Fibroblast of villous mesenchyme (primary cell): ENCODE data around the gene MYO5A. TPM values are rescaled to one million over a fixed set of nuclear protein-coding genes. Genes with fewer than 3 reads are reported as not detected.

Experiments
- DNase-seq: peaks from one replicate; pipeline ENCODE4 v3.0.0-alpha.2; 2010; ENCODE audit warnings: low read depth
- H3K4me3 ChIP-seq: 2 replicates; pipeline ENCODE4 v1.5.1; 2011; ENCODE audit warnings: low read depth, mild to moderate bottlenecking, low read length
- CTCF ChIP-seq: IDR thresholded peaks from 2 replicates; pipeline ENCODE4 v1.5.1; 2012; ENCODE audit warnings: low read depth, mild to moderate bottlenecking, low read length; ENCODE audit not compliant: insufficient read depth
- total RNA-seq: library from RNA; depleted of rRNA; stranded (reverse); fragments of >200 nt; gene quantifications from 2 replicates; pipeline ENCODE4 v1.2.3, GENCODE V29; 2012

MYO5A gene
- total RNA-seq, 1 donor = 53.1 TPM

- no peak overlapping the region for H3K4me3 ChIP-seq
- no peak for TF ChIP-seq CTCF
Observed at GRCh38 chr15:52382647-52383046, 146.0 kb downstream of the MYO5A start.

DNA sequence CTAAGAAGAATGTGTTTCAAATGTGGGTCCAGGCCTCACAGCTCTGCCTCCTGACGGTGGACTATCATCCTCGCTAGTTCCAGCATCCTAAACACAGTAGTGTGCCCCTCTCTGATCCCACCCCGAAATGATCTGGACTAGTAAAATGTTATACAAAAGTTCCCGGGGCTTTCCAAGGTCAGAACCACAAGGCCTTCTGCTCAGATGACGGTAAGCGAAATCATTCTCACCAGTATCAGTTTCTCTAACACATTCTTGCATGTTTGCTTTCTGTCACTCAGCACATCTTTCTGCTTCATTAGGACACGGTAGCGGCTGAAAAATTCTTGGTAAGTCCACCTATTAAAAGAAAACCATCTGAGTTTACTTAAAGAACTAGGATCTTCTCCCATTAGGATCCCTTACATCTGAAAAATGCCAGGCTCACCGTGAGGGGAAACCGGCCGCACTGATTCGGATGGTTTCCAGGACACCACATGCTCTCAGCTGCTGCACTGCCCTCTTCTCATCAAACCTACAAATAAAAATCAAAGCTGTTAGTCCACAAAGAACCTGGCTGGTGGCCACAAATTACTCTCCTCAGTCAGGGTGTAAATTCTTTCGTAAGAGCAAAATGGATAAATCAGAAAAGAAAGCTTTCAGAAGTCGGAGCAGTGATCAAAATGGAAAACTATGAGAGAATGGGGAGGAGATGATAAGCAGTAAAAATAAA, 149.1 kb downstream of the MYO5A start:
- no peak for DNase-seq
- no peak for TF ChIP-seq CTCF
- no peak overlapping the region for H3K4me3 ChIP-seq

More at GRCh38 chr15:52382647-52383046, 146.0 kb downstream of the MYO5A start:
- no peak for DNase-seq

DNA sequence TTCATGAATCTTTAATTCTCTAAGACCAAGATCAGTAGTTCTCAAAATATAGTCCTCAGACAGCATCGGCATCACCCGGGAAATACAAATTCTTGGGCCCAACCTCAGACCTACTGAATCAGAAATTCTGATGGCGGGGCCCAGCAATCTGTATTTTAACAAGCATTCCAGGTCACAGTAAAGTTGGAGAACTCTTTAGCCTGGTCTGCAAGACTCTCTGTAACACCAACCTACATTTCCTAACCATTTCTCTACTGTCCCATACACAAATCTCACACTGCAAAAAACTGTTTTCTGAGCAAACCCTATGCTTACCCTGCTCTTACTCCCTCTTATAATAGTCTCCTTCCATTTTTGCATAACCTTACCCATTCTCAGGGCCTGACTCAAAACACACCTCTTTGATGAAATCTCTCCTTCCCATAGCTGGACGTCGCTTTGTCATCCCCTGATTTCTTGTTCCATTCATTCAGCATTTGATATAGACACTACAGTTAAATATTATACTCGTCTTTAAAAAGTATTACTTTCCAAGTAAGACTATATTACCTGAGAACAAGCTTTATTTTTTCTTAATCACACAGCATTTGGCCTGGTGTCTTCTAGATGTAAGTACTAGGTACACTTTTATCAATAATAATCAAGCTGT, 149.8 kb downstream of the MYO5A start:
- no peak for DNase-seq
- H3K4me3 ChIP-seq = no peak overlapping the region
- TF ChIP-seq CTCF = no peak

GRCh38 chr15:52370010-52370409, 158.7 kb downstream of the MYO5A start:
- no peak overlapping the region for H3K4me3 ChIP-seq
- DNase-seq = no peak
- no peak for TF ChIP-seq CTCF

- TF ChIP-seq CTCF = no peak
- no peak overlapping the region for H3K4me3 ChIP-seq
- DNase-seq = no peak
Observed at GRCh38 chr15:52369455-52369854, 159.2 kb downstream of the MYO5A start.

- no peak for DNase-seq
- TF ChIP-seq CTCF = no peak
- no peak overlapping the region for H3K4me3 ChIP-seq
Observed at GRCh38 chr15:52369030-52369429, 159.7 kb downstream of the MYO5A start.
